GM23338 (cell line): ENCODE results near the gene ITIH3. TPM values are rescaled to one million over a fixed set of nuclear protein-coding genes. Genes with fewer than 3 reads are reported as not detected.

Experiments used
- ATAC-seq: fragments of 200-7000 bp; cut with Tn5 transposase; 3 replicates; pipeline ENCODE4 v1.9.1; 2020
- DNase-seq: peaks from one replicate; pipeline ENCODE4 v3.0.0-alpha.2; 2015; ENCODE audit warnings: low spot score
- H2AFZ ChIP-seq: fragments of 200-600 bp; sonication (generic); 2 replicates; pipeline ENCODE4 v1.8.0; 2016; ENCODE audit warnings: antibody characterized with exemption, mild to moderate bottlenecking, moderate library complexity
- H3F3A ChIP-seq: fragments of 200-600 bp; sonication (generic); replicated peaks from 2 replicates; pipeline ENCODE4 v1.8.0; 2017; ENCODE audit warnings: antibody characterized with exemption, mixed run types, low read depth
- H3K27ac ChIP-seq: fragments of 200-600 bp; sonication (generic); 2 replicates; pipeline ENCODE4 v1.6.1; 2016; ENCODE audit warnings: low read depth
- H3K27me3 ChIP-seq: fragments of 200-600 bp; sonication (generic); 2 replicates; pipeline ENCODE4 v1.8.0; 2016; ENCODE audit warnings: mild to moderate bottlenecking, mixed run types, moderate library complexity; ENCODE audit not compliant: insufficient read depth
- H3K36me3 ChIP-seq: fragments of 200-600 bp; sonication (generic); 2 replicates; pipeline ENCODE4 v1.8.0; 2016; ENCODE audit warnings: mild to moderate bottlenecking; ENCODE audit not compliant: insufficient read depth
- H3K4me1 ChIP-seq: fragments of 200-600 bp; sonication (generic); 2 replicates; pipeline ENCODE4 v1.8.0; 2016; ENCODE audit warnings: mild to moderate bottlenecking, moderate library complexity; ENCODE audit not compliant: insufficient read depth
- H3K4me2 ChIP-seq: fragments of 200-600 bp; sonication (generic); 2 replicates; pipeline ENCODE4 v1.7.1; 2017; ENCODE audit warnings: mixed run types
- H3K4me3 ChIP-seq: fragments of 200-600 bp; sonication (generic); 2 replicates; pipeline ENCODE4 v1.6.1; 2016; ENCODE audit warnings: mixed run types
- H3K79me2 ChIP-seq: fragments of 200-600 bp; sonication (generic); replicated peaks from 2 replicates; pipeline ENCODE4 v1.8.0; 2017; ENCODE audit warnings: mild to moderate bottlenecking; ENCODE audit not compliant: insufficient read depth
- H3K9me2 ChIP-seq: fragments of 200-600 bp; sonication (generic); 2 replicates; pipeline ENCODE4 v1.8.0; 2017; ENCODE audit not compliant: insufficient read depth
- H4K20me1 ChIP-seq: fragments of 200-600 bp; sonication (generic); replicated peaks from 2 replicates; pipeline ENCODE4 v1.8.0; 2017; ENCODE audit warnings: mild to moderate bottlenecking; ENCODE audit not compliant: insufficient read depth
- H3K27ac Mint-ChIP-seq: 2 replicates; pipeline ENCODE4 v1.8.0; 2020; ENCODE audit warnings: inconsistent platforms, mild to moderate bottlenecking, moderate library complexity, mixed read lengths
- H3K27me3 Mint-ChIP-seq: 3 replicates; pipeline ENCODE4 v1.8.0; 2022; ENCODE audit warnings: low read depth, mild to moderate bottlenecking, moderate library complexity, mixed read lengths, inconsistent platforms; ENCODE audit not compliant: insufficient read depth, poor library complexity
- H3K36me3 Mint-ChIP-seq: 3 replicates; pipeline ENCODE4 v1.8.0; 2021; ENCODE audit warnings: low read depth, mild to moderate bottlenecking, inconsistent platforms, moderate library complexity, mixed read lengths
- H3K4me1 Mint-ChIP-seq: 3 replicates; pipeline ENCODE4 v1.8.0; 2020; ENCODE audit warnings: mild to moderate bottlenecking, inconsistent platforms, mixed read lengths
- H3K4me3 Mint-ChIP-seq: 3 replicates; pipeline ENCODE4 v1.8.0; 2021; ENCODE audit warnings: moderate library complexity, mild to moderate bottlenecking, inconsistent platforms, mixed read lengths
- H3K9me3 Mint-ChIP-seq: 3 replicates; pipeline ENCODE4 v1.8.0; 2020; ENCODE audit warnings: moderate library complexity, mild to moderate bottlenecking, inconsistent platforms, mixed read lengths
- CREB1 ChIP-seq: fragments of 250-450 bp; sonication (Bioruptor Pico); IDR thresholded peaks from 2 replicates; pipeline ENCODE4 v1.5.0; 2020; ENCODE audit warnings: low read depth, mild to moderate bottlenecking, moderate library complexity
- CTCF ChIP-seq, 2 experiments: fragments of 200-600 bp in 1 of 2; sonication (generic) in 1 of 2; conservative IDR thresholded peaks; 2 replicates each; pipeline versions ENCODE4 v1.5.1 to v1.6.1; 2016 to 2017; ENCODE audit warnings: antibody characterized with exemption in 2 of 2, low read depth in 2 of 2, mild to moderate bottlenecking in 2 of 2, moderate library complexity in 1 of 2
- ETS1 ChIP-seq: IDR thresholded peaks from 2 replicates; pipeline ENCODE4 v1.6.1; 2016; ENCODE audit warnings: antibody characterized with exemption
- EZH2 ChIP-seq: fragments of 200-600 bp; sonication (generic); IDR thresholded peaks from one replicate; pipeline ENCODE4 v1.8.0; 2017; ENCODE audit warnings: antibody characterized with exemption, mild to moderate bottlenecking, low read depth; ENCODE audit not compliant: unreplicated experiment
- EZH2phosphoT487 ChIP-seq: fragments of 200-600 bp; sonication (generic); IDR thresholded peaks from one replicate; pipeline ENCODE4 v1.8.1; 2018; ENCODE audit warnings: antibody characterized with exemption; ENCODE audit not compliant: unreplicated experiment
- JUNB ChIP-seq: IDR thresholded peaks from one replicate; pipeline ENCODE4 v1.6.1; 2016; ENCODE audit warnings: antibody characterized with exemption; ENCODE audit not compliant: unreplicated experiment
- NANOG ChIP-seq: IDR thresholded peaks from 2 replicates; pipeline ENCODE4 v1.6.1; 2016; ENCODE audit warnings: antibody characterized with exemption, borderline replicate concordance
- POLR2AphosphoS5 ChIP-seq: IDR thresholded peaks from 2 replicates; pipeline ENCODE4 v1.6.1; 2016; ENCODE audit warnings: antibody characterized with exemption, low read depth
- REST ChIP-seq: IDR thresholded peaks from one replicate; pipeline ENCODE4 v1.6.1; 2018; ENCODE audit warnings: antibody characterized with exemption; ENCODE audit not compliant: unreplicated experiment
- STAT1 ChIP-seq: IDR thresholded peaks from one replicate; pipeline ENCODE4 v1.6.1; 2016; ENCODE audit warnings: antibody characterized with exemption; ENCODE audit not compliant: unreplicated experiment
- ZNF114 ChIP-seq: fragments of 250-450 bp; sonication (Bioruptor Pico); IDR thresholded peaks from 2 replicates; pipeline ENCODE4 v1.5.0; 2020; ENCODE audit warnings: mild to moderate bottlenecking, moderate library complexity
- ZNF331 ChIP-seq: fragments of 250-450 bp; sonication (Bioruptor Pico); IDR thresholded peaks from 2 replicates; pipeline ENCODE4 v1.5.0; 2020; ENCODE audit warnings: low read depth, mild to moderate bottlenecking, moderate library complexity
- ZNF462 ChIP-seq: fragments of 250-450 bp; sonication (Bioruptor Pico); IDR thresholded peaks from 2 replicates; pipeline ENCODE4 v1.5.0; 2020; ENCODE audit warnings: mild to moderate bottlenecking, moderate library complexity
- polyA plus RNA-seq: library from polyadenylated mRNA; unstranded; fragments of >200 nt; fragmentation: Nextera tagmentation; extraction: Ambion mirVana; gene quantifications from 2 replicates; pipeline ENCODE4 v1.2.1, GENCODE V29; 2016
- total RNA-seq: library from RNA; depleted of rRNA; stranded (reverse); fragments of >200 nt; shearing (Covaris generic); gene quantifications from 2 replicates; pipeline ENCODE4 v1.2.3, GENCODE V29; 2014

The ITIH3 gene
- total and polyA plus RNA-seq, 2 experiments from 2014 or later = not detected

- Histone ChIP-seq H2AFZ (no peak overlapping the region), H3K4me2 (no peak overlapping the region), H3K9me2 (no peaks in the 10 kb centered on the region), H3K27ac (no peak overlapping the region), H3F3A (no peaks in the 10 kb centered on the region), H3K36me3 (no peaks in the 10 kb centered on the region), H4K20me1 (no peaks in the 10 kb centered on the region), H3K79me2 (no peaks in the 10 kb centered on the region), H3K4me1 (no peaks in the 10 kb centered on the region), H3K4me3 (no peak overlapping the region), H3K27me3 (no peaks in the 10 kb centered on the region)
- H3K27me3 Mint-ChIP-seq = peaks cover 30% of the 10 kb centered on the region
- H3K4me3 Mint-ChIP-seq = no peak overlapping the region
- no peak overlapping the region for H3K27ac Mint-ChIP-seq
- no peak for TF ChIP-seq ZNF462 (CRISPR knock-in tag)
- no peak for TF ChIP-seq JUNB
- TF ChIP-seq CTCF (conservative IDR thresholded peaks at IDR 0.05; ENCODE audit: low read depth in 2 of 2) = no peak
- no peak for TF ChIP-seq ETS1
- TF ChIP-seq EZH2 = no peak
- no peak for TF ChIP-seq REST
- no peak for TF ChIP-seq POLR2AphosphoS5
- TF ChIP-seq EZH2phosphoT487 = no peak
- no peak for TF ChIP-seq STAT1
- no peak for TF ChIP-seq NANOG
- TF ChIP-seq CREB1 (CRISPR knock-in tag) = no peak
- no peak for TF ChIP-seq ZNF331 (CRISPR knock-in tag)
- TF ChIP-seq ZNF114 = no peak
- no peak for DNase-seq
- H3K36me3 Mint-ChIP-seq = no peaks in the 10 kb centered on the region; the same call in 2 of the 3 replicates
- no peak for ATAC-seq
- no peaks in the 10 kb centered on the region for H3K9me3 Mint-ChIP-seq
- no peaks in the 10 kb centered on the region; the same call in 2 of the 3 replicates for H3K4me1 Mint-ChIP-seq
These were observed 4.9 kb upstream of the ITIH3 start for GRCh38 chr3:52789746-52790040.
